MM.1S (cell line): ENCODE results near the gene GC.

Experiments
- DNase-seq: peaks from one replicate; pipeline ENCODE4 v3.0.0-alpha.2; 2015
- H2AFZ ChIP-seq: fragments of 300-600 bp; sonication (generic); 2 replicates; pipeline ENCODE4 v1.6.0; 2016; ENCODE audit warnings: antibody characterized with exemption, low read length
- H3F3A ChIP-seq: fragments of 300-600 bp; sonication (generic); 2 replicates; pipeline ENCODE4 v1.6.1; 2016; ENCODE audit warnings: mild to moderate bottlenecking, antibody characterized with exemption, low read length, moderate library complexity, mixed read lengths; ENCODE audit not compliant: insufficient read depth
- H3K27ac ChIP-seq: fragments of 300-600 bp; sonication (generic); 2 replicates; pipeline ENCODE4 v1.5.1; 2016; ENCODE audit warnings: mild to moderate bottlenecking, low read length
- H3K27me3 ChIP-seq: fragments of 300-600 bp; sonication (generic); replicated peaks from 2 replicates; pipeline ENCODE4 v1.6.0; 2016; ENCODE audit warnings: low read length; ENCODE audit not compliant: insufficient read depth
- H3K36me3 ChIP-seq: fragments of 300-600 bp; sonication (generic); replicated peaks from 2 replicates; pipeline ENCODE4 v1.6.1; 2016; ENCODE audit warnings: mild to moderate bottlenecking, low read length, mixed read lengths; ENCODE audit not compliant: insufficient read depth
- H3K4me1 ChIP-seq: fragments of 300-600 bp; sonication (generic); 2 replicates; pipeline ENCODE4 v1.6.1; 2016; ENCODE audit warnings: low read length, mixed read lengths
- H3K4me2 ChIP-seq: fragments of 300-600 bp; sonication (generic); 2 replicates; pipeline ENCODE4 v1.6.0; 2016; ENCODE audit warnings: low read depth, low read length
- H3K4me3 ChIP-seq: fragments of 300-600 bp; sonication (generic); 2 replicates; pipeline ENCODE4 v1.5.1; 2016; ENCODE audit warnings: low read length, mixed read lengths
- H3K79me2 ChIP-seq: fragments of 300-600 bp; sonication (generic); 2 replicates; pipeline ENCODE4 v1.6.1; 2016; ENCODE audit warnings: mixed run types, low read length, mixed read lengths
- H3K9ac ChIP-seq: fragments of 300-600 bp; sonication (generic); 2 replicates; pipeline ENCODE4 v1.6.1; 2016; ENCODE audit warnings: low read length, mixed read lengths
- H3K9me2 ChIP-seq: fragments of 300-600 bp; sonication (generic); replicated peaks from 2 replicates; pipeline ENCODE4 v1.6.1; 2016; ENCODE audit warnings: mild to moderate bottlenecking, low read length, mixed read lengths; ENCODE audit not compliant: insufficient read depth
- H3K9me3 ChIP-seq: fragments of 300-600 bp; sonication (generic); replicated peaks from 2 replicates; pipeline ENCODE4 v1.6.1; 2016; ENCODE audit warnings: mild to moderate bottlenecking, low read length, mixed read lengths; ENCODE audit not compliant: insufficient read depth
- H4K20me1 ChIP-seq: fragments of 300-600 bp; sonication (generic); 2 replicates; pipeline ENCODE4 v1.6.1; 2016; ENCODE audit warnings: mild to moderate bottlenecking, low read length, moderate library complexity, mixed read lengths; ENCODE audit not compliant: insufficient read depth
- CTCF ChIP-seq: fragments of 300-600 bp; sonication (generic); IDR thresholded peaks from 2 replicates; pipeline ENCODE4 v1.5.1; 2016; ENCODE audit warnings: antibody characterized with exemption, low read length, mixed read lengths
- EZH2 ChIP-seq: fragments of 300-600 bp; sonication (generic); optimal IDR thresholded peaks from 2 replicates; pipeline ENCODE3; 2017; ENCODE audit warnings: low read depth, mild to moderate bottlenecking, antibody characterized with exemption, low read length, mixed read lengths
- EZH2phosphoT487 ChIP-seq: fragments of 300-600 bp; sonication (generic); IDR thresholded peaks from 2 replicates; pipeline ENCODE4 v1.6.1; 2018; ENCODE audit warnings: antibody characterized with exemption, low read length

Gene GC

DNA sequence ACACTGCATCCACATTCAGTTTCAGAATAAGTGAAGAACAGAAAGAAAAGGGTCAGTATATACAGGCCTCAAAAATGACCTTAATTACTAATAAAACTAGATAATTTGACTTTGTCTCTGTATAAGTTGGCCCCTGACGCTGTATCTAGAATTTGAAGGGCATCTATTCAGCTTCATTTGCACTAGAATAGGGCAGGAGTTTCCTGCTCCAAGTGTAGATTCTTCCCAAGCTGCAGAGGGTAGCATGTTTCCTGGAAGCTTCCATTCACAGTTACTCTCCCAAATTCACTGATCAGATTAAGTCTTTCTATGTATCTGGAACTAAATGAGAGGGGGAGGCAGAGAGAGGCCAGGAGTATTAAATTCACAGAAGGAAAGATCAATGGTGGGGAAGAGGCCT lies 90.9 kb downstream of the GC start:
- no peak for TF ChIP-seq EZH2
- no peak for TF ChIP-seq EZH2phosphoT487
- TF ChIP-seq CTCF: no peak
- no peak overlapping the region for H2AFZ ChIP-seq
- no peaks in the 10 kb centered on the region for H3K79me2 ChIP-seq
- no peak for DNase-seq
- no peak overlapping the region for H3K9ac ChIP-seq
- H3K4me2 ChIP-seq: no peak overlapping the region
- no peaks in the 10 kb centered on the region for H3F3A ChIP-seq
- no peaks in the 10 kb centered on the region for H3K9me3 ChIP-seq
- no peak overlapping the region for H3K4me3 ChIP-seq
- H3K36me3 ChIP-seq: no peaks in the 10 kb centered on the region
- no peaks in the 10 kb centered on the region for H4K20me1 ChIP-seq
- no peak overlapping the region for H3K27ac ChIP-seq
- no peaks in the 10 kb centered on the region for H3K27me3 ChIP-seq
- no peaks in the 10 kb centered on the region for H3K9me2 ChIP-seq
- H3K4me1 ChIP-seq: no peaks in the 10 kb centered on the region

DNA sequence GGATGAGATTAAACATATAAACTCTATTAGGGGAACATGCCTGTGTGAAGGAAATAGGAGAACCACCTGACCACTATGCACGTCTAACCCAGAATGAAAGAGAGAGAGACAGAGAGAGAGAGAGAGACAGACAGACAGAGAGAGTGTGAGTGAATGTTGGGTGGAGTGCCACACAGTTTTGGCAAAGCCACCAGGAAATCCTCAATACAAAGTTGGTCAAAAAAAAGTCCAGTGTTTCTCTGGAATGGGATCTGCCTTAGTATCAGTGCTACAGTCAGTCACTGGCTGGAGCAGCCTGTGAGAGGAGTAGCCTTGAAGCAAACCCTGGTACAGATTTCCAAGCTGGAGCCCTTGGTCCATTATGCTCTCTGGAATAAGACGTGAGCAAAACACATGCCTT lies 91.7 kb downstream of the GC start:
- Histone ChIP-seq H3K9ac (no peak overlapping the region), H3K27me3 (no peaks in the 10 kb centered on the region), H3K27ac (no peak overlapping the region), H4K20me1 (no peaks in the 10 kb centered on the region), H3K4me2 (no peak overlapping the region), H2AFZ (no peak overlapping the region), H3F3A (no peaks in the 10 kb centered on the region), H3K79me2 (no peaks in the 10 kb centered on the region), H3K4me3 (no peak overlapping the region), H3K4me1 (no peaks in the 10 kb centered on the region), H3K36me3 (no peaks in the 10 kb centered on the region), H3K9me3 (no peaks in the 10 kb centered on the region), H3K9me2 (no peaks in the 10 kb centered on the region)
- no peak for DNase-seq
- TF ChIP-seq EZH2phosphoT487 (no peak), EZH2 (no peak), CTCF (no peak)
